ENCODE results near the gene ROR2. TPM values are rescaled to one million over a fixed set of nuclear protein-coding genes. Genes with fewer than 3 reads are reported as not detected.
A peak's percentile ranks its signal among the peaks of the same experiment; 100 is the strongest.

Gene ROR2
- total and polyA plus RNA-seq, 4 donors: 2.7 to 32.3 (median 9.2) TPM

GRCh38 chr9:91863469-91863868, 86.6 kb downstream of the ROR2 start:
- TF ChIP-seq, protein P1, sequence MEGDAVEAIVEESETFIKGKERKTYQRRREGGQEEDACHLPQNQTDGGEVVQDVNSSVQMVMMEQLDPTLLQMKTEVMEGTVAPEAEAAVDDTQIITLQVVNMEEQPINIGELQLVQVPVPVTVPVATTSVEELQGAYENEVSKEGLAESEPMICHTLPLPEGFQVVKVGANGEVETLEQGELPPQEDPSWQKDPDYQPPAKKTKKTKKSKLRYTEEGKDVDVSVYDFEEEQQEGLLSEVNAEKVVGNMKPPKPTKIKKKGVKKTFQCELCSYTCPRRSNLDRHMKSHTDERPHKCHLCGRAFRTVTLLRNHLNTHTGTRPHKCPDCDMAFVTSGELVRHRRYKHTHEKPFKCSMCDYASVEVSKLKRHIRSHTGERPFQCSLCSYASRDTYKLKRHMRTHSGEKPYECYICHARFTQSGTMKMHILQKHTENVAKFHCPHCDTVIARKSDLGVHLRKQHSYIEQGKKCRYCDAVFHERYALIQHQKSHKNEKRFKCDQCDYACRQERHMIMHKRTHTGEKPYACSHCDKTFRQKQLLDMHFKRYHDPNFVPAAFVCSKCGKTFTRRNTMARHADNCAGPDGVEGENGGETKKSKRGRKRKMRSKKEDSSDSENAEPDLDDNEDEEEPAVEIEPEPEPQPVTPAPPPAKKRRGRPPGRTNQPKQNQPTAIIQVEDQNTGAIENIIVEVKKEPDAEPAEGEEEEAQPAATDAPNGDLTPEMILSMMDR (IDR thresholded peaks at IDR 0.05; ENCODE audit: control extremely low read depth, extremely low read depth): no peak
- ATAC-seq (ENCODE audit: insufficient read depth, low FRiP score) (no peak), DNase-seq (no peak)
- no peaks in the 10 kb centered on the region for H3K9me3 ChIP-seq (ENCODE audit: control insufficient read depth in 4 of 4, insufficient read depth in 3 of 4, low read length in 3 of 4)
- no peaks in the 10 kb centered on the region for H3K36me3 ChIP-seq (ENCODE audit: control insufficient read depth in 4 of 4, insufficient read depth in 4 of 4, low read length in 4 of 4)
- peaks cover 0 to 35% (median 16%) of the 10 kb centered on the region in 5 donors for H3K4me1 ChIP-seq (ENCODE audit: control insufficient read depth in 5 of 5, insufficient read depth in 5 of 5, low read length in 5 of 5)
- no peak overlapping the region for H3K27ac ChIP-seq (ENCODE audit: low read depth in 1 of 2, low read length in 1 of 2)
- WGBS, 2 donors: 81 to 90% methylated on average over 4 of the region's 4 CpGs
- no peak overlapping the region for H3K9ac ChIP-seq (ENCODE audit: insufficient read depth in 1 of 2, low read length in 2 of 2)
- no peaks in the 10 kb centered on the region for H3K27me3 ChIP-seq (ENCODE audit: control insufficient read depth in 3 of 3, insufficient read depth in 3 of 3, low read length in 2 of 3)
- no peak overlapping the region for H3K4me3 ChIP-seq

GRCh38 chr9:91858213-91859030, 91.6 kb downstream of the ROR2 start:
- Histone ChIP-seq H3K27me3 (ENCODE audit: control insufficient read depth in 3 of 3, insufficient read depth in 3 of 3, low read length in 2 of 3) (no peaks in the 10 kb centered on the region), H3K4me1 (ENCODE audit: control insufficient read depth in 5 of 5, insufficient read depth in 5 of 5, low read length in 5 of 5) (peaks cover 0 to 27% (median 7%) of the 10 kb centered on the region in 5 donors), H3K9ac (ENCODE audit: insufficient read depth in 1 of 2, low read length in 2 of 2) (no peak overlapping the region), H3K4me3 (no peak overlapping the region), H3K36me3 (ENCODE audit: control insufficient read depth in 4 of 4, insufficient read depth in 4 of 4, low read length in 4 of 4) (no peaks in the 10 kb centered on the region), H3K9me3 (ENCODE audit: control insufficient read depth in 4 of 4, insufficient read depth in 3 of 4, low read length in 3 of 4) (peaks cover 0 to 6% (median 0%) of the 10 kb centered on the region in 4 donors), H3K27ac (ENCODE audit: low read depth in 1 of 2, low read length in 1 of 2) (no peak overlapping the region)
- DNase-seq: peak in 1 of 3 donors; percentile 33
- TF ChIP-seq, protein P1 (IDR thresholded peaks at IDR 0.05; ENCODE audit: control extremely low read depth, extremely low read depth): no peak
- 86 to 88% methylated on average over 17 of the region's 17 CpGs for WGBS, 2 donors
- no peak for ATAC-seq (ENCODE audit: insufficient read depth, low FRiP score)

DNA sequence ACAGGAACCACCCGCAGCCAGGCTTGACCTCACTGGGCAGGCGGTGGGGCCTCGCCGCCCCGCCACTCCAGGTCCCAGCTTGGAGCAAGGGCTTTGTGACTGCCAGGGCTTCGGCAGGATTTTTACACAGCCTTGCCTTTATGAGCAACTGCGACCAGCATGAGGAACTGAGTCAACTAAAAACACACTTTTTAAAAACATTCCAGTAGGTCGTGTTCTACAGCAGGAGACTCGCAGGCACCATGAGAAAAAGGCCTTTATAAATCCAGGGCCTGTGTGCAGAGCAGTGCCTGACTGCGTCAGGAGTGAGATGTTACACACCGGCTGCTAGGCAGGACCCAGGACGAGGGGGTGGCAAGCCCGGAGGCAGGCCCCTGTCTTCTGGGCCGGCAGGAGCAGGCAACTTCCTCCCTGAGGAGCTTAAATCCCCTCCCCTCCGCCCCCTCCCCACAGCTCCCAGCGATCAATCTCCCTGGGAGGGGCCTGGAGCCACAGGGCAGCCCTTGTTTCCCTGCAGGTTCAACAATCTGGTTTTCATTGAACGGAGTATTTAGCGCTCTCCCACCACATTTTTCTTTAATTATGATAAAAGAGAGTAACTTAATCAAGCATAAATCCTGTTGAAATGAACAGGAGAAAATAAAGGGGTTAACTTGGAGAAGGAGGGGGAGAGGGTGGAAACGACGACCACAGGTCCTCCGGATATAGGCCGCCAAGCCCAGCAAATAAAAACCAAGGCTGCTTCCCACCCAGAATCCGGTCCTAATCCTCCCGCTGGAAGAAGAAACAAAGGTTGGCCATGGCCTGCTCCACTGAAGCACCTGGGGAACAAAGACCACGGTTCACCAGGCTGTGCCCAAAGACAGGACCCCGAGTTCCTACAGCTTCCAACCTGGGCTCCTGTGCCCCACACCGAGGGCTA, 92.5 kb downstream of the ROR2 start:
- no peak for ATAC-seq (ENCODE audit: insufficient read depth, low FRiP score)
- no peak overlapping the region for H3K9ac ChIP-seq (ENCODE audit: insufficient read depth in 1 of 2, low read length in 2 of 2)
- H3K9me3 ChIP-seq (ENCODE audit: control insufficient read depth in 4 of 4, insufficient read depth in 3 of 4, low read length in 3 of 4): peaks cover 0 to 8% (median 0%) of the 10 kb centered on the region in 4 donors
- H3K27me3 ChIP-seq (ENCODE audit: control insufficient read depth in 3 of 3, insufficient read depth in 3 of 3, low read length in 2 of 3): no peaks in the 10 kb centered on the region
- H3K4me3 ChIP-seq: no peak overlapping the region
- H3K27ac ChIP-seq (ENCODE audit: low read depth in 1 of 2, low read length in 1 of 2): no peak overlapping the region
- peaks cover 0 to 27% (median 7%) of the 10 kb centered on the region in 5 donors for H3K4me1 ChIP-seq (ENCODE audit: control insufficient read depth in 5 of 5, insufficient read depth in 5 of 5, low read length in 5 of 5)
- H3K36me3 ChIP-seq (ENCODE audit: control insufficient read depth in 4 of 4, insufficient read depth in 4 of 4, low read length in 4 of 4): no peaks in the 10 kb centered on the region
- 59 to 67% methylated on average over 27 of the region's 27 CpGs for WGBS, 2 donors
- TF ChIP-seq, protein P1 (IDR thresholded peaks at IDR 0.05; ENCODE audit: control extremely low read depth, extremely low read depth): no peak
- peak; percentile 44 to 70 (median 61) for DNase-seq

Measured in lung (tissue), 12 donors.